ENCODE measurements around the gene ZBTB20. TPM values are rescaled to one million over a fixed set of nuclear protein-coding genes. Genes with fewer than 3 reads are reported as not detected.

The ZBTB20 gene
- total RNA-seq, 2 donors from 2014 or later = 112 to 120 TPM

DNA sequence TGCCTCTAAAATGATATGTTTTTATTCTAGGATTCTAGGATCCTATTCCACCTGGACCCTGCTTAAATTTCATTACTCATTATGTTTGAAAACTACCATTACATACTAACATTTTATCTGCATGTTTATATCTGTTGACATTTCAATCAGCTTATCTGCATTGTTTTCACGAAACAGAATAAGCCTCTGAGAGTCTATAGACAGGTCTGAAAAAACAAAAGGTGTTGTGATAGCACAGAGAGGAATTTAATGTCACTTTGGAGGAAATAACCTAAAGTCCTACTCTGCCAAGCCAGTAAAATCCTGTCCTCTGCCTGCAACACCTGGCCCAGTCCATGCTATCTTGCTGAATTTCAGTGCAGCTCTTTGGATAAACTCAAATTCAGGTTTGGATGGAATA, 315.2 kb downstream of the ZBTB20 start:
- TF ChIP-seq, protein P1, sequence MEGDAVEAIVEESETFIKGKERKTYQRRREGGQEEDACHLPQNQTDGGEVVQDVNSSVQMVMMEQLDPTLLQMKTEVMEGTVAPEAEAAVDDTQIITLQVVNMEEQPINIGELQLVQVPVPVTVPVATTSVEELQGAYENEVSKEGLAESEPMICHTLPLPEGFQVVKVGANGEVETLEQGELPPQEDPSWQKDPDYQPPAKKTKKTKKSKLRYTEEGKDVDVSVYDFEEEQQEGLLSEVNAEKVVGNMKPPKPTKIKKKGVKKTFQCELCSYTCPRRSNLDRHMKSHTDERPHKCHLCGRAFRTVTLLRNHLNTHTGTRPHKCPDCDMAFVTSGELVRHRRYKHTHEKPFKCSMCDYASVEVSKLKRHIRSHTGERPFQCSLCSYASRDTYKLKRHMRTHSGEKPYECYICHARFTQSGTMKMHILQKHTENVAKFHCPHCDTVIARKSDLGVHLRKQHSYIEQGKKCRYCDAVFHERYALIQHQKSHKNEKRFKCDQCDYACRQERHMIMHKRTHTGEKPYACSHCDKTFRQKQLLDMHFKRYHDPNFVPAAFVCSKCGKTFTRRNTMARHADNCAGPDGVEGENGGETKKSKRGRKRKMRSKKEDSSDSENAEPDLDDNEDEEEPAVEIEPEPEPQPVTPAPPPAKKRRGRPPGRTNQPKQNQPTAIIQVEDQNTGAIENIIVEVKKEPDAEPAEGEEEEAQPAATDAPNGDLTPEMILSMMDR (IDR thresholded peaks at IDR 0.05) = no peak
- H3K27ac ChIP-seq = no peak overlapping the region
- H3K4me1 ChIP-seq (ENCODE audit: control insufficient read depth in 1 of 2, low read depth in 2 of 2) = no peaks in the 10 kb centered on the region
- no peaks in the 10 kb centered on the region for H3K27me3 ChIP-seq (replicated peaks; ENCODE audit: insufficient read depth)
- no peaks in the 10 kb centered on the region for H3K9me3 ChIP-seq
- no peaks in the 10 kb centered on the region for H3K36me3 ChIP-seq
- ATAC-seq (ENCODE audit: insufficient number of reproducible peaks, low FRiP score, low read depth) = no peak
- H3K4me3 ChIP-seq = no peak overlapping the region
- no peak for DNase-seq (ENCODE audit: low spot score)

DNA sequence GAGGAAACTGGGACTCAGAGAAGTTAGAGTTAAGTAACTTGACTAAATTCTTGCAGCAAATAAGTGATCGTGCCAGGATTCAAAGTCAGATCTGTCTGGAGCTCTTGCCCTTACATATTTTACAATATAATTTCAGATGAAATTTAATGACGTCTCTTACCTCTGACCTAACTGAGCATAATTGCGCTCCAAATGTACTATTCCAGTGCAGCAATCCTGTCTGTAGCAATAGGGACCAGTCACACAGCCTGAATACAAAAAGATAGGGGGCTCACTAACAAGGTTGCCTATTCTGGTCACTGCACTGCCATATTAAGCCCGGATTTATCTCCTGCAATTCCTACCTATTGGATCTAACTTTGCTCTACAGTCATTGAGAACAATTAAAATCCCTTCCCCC, 316.4 kb downstream of the ZBTB20 start:
- TF ChIP-seq, protein P1 (IDR thresholded peaks at IDR 0.05) = no peak
- no peak for ATAC-seq (ENCODE audit: insufficient number of reproducible peaks, low FRiP score, low read depth)
- DNase-seq (ENCODE audit: low spot score) = no peak

DNA sequence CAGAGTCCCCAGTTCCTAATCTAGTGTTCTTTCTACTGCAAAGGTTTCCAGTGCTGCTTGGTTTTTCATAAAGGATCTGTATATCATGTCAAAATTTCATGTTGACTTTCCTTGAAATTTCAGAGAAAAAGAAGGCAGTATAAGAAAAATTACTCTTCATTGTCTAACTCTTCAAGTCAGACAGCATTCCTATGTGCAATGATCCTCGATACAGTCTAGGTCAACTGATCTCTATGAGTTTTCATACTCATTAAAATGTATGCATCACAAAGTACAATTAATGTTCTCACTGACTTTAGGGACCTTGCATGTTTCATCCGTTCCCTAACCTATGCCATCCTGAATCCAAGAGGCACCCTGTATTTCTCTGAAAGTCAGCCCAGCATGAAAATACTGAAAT, 317.3 kb downstream of the ZBTB20 start:
- H3K9me3 ChIP-seq = no peaks in the 10 kb centered on the region
- DNase-seq (ENCODE audit: low spot score) = no peak
- TF ChIP-seq, protein P1 (IDR thresholded peaks at IDR 0.05) = no peak
- H3K4me1 ChIP-seq (ENCODE audit: control insufficient read depth in 1 of 2, low read depth in 2 of 2) = no peaks in the 10 kb centered on the region
- no peak overlapping the region for H3K4me3 ChIP-seq
- no peaks in the 10 kb centered on the region for H3K27me3 ChIP-seq (replicated peaks; ENCODE audit: insufficient read depth)
- no peak overlapping the region for H3K27ac ChIP-seq
- H3K36me3 ChIP-seq = no peaks in the 10 kb centered on the region
- no peak for ATAC-seq (ENCODE audit: insufficient number of reproducible peaks, low FRiP score, low read depth)

More for the DNA sequence above, 316.4 kb downstream of the ZBTB20 start:
- no peak overlapping the region for H3K27ac ChIP-seq
- H3K36me3 ChIP-seq = no peaks in the 10 kb centered on the region
- H3K9me3 ChIP-seq = no peaks in the 10 kb centered on the region
- no peaks in the 10 kb centered on the region for H3K27me3 ChIP-seq (replicated peaks; ENCODE audit: insufficient read depth)
- H3K4me1 ChIP-seq (ENCODE audit: control insufficient read depth in 1 of 2, low read depth in 2 of 2) = no peaks in the 10 kb centered on the region
- H3K4me3 ChIP-seq = no peak overlapping the region

DNA sequence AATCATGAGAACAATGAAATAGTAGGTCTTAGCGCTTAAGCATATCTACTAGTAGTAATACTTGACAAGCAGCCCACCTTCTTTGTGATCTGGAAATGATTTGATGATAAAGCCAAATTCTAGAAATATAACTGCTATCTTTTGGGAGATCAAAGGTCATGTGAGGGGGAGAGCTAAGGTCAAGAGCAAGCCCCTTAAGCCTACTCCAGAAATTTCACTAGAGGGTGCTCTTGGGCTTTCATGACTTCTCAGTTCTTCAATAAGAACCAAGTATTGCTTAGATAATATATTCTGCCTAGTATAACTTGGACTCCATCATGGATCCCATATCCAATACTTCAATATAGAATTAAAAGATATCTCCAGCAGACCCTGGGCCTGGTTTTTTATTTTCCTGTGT, 319.6 kb downstream of the ZBTB20 start:
- DNase-seq (ENCODE audit: low spot score) = no peak
- Histone ChIP-seq H3K27ac (no peak overlapping the region), H3K36me3 (no peaks in the 10 kb centered on the region), H3K27me3 (replicated peaks; ENCODE audit: insufficient read depth) (no peaks in the 10 kb centered on the region), H3K4me3 (no peak overlapping the region), H3K9me3 (no peaks in the 10 kb centered on the region), H3K4me1 (ENCODE audit: control insufficient read depth in 1 of 2, low read depth in 2 of 2) (no peaks in the 10 kb centered on the region)
- TF ChIP-seq, protein P1 (IDR thresholded peaks at IDR 0.05) = no peak
- no peak for ATAC-seq (ENCODE audit: insufficient number of reproducible peaks, low FRiP score, low read depth)

DNA sequence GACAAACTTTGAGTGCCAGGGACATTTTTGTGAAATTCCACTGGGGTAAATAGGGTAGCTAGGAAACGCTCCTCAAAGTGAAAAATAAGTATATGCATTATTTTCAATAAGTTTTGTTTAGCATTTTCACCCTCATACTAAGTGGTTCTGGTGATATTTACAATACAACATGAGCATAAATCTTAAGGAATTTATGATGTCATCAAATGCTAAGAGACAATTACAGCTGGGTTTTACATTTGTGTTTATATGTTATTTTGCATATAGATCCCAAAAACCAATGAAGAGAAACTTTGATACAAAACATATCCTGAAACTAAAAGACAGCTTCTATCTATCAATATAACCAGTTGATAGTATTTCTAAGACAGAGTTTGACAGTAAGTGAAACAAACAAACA, 323.1 kb downstream of the ZBTB20 start:
- Histone ChIP-seq H3K4me1 (ENCODE audit: control insufficient read depth in 1 of 2, low read depth in 2 of 2) (no peaks in the 10 kb centered on the region), H3K36me3 (no peaks in the 10 kb centered on the region), H3K27me3 (replicated peaks; ENCODE audit: insufficient read depth) (no peaks in the 10 kb centered on the region), H3K27ac (no peak overlapping the region), H3K9me3 (no peaks in the 10 kb centered on the region), H3K4me3 (no peak overlapping the region)
- ATAC-seq (ENCODE audit: insufficient number of reproducible peaks, low FRiP score, low read depth) (no peak), DNase-seq (ENCODE audit: low spot score) (no peak)
- TF ChIP-seq, protein P1 (IDR thresholded peaks at IDR 0.05) = no peak
